GM23338 (cell line): ENCODE measurements around the gene OR10A4. TPM values are rescaled to one million over a fixed set of nuclear protein-coding genes. Genes with fewer than 3 reads are reported as not detected.
A peak's percentile ranks its signal among the peaks of the same experiment; 100 is the strongest.

Source experiments
- ATAC-seq: fragments of 200-7000 bp; cut with Tn5 transposase; 3 replicates; pipeline ENCODE4 v1.9.1; 2020
- DNase-seq: peaks from one replicate; pipeline ENCODE4 v3.0.0-alpha.2; 2015; ENCODE audit warnings: low spot score
- H2AFZ ChIP-seq: fragments of 200-600 bp; sonication (generic); 2 replicates; pipeline ENCODE4 v1.8.0; 2016; ENCODE audit warnings: antibody characterized with exemption, mild to moderate bottlenecking, moderate library complexity
- H3F3A ChIP-seq: fragments of 200-600 bp; sonication (generic); replicated peaks from 2 replicates; pipeline ENCODE4 v1.8.0; 2017; ENCODE audit warnings: antibody characterized with exemption, mixed run types, low read depth
- H3K27ac ChIP-seq: fragments of 200-600 bp; sonication (generic); 2 replicates; pipeline ENCODE4 v1.6.1; 2016; ENCODE audit warnings: low read depth
- H3K27me3 ChIP-seq: fragments of 200-600 bp; sonication (generic); 2 replicates; pipeline ENCODE4 v1.8.0; 2016; ENCODE audit warnings: mild to moderate bottlenecking, mixed run types, moderate library complexity; ENCODE audit not compliant: insufficient read depth
- H3K36me3 ChIP-seq: fragments of 200-600 bp; sonication (generic); 2 replicates; pipeline ENCODE4 v1.8.0; 2016; ENCODE audit warnings: mild to moderate bottlenecking; ENCODE audit not compliant: insufficient read depth
- H3K4me1 ChIP-seq: fragments of 200-600 bp; sonication (generic); 2 replicates; pipeline ENCODE4 v1.8.0; 2016; ENCODE audit warnings: mild to moderate bottlenecking, moderate library complexity; ENCODE audit not compliant: insufficient read depth
- H3K4me2 ChIP-seq: fragments of 200-600 bp; sonication (generic); 2 replicates; pipeline ENCODE4 v1.7.1; 2017; ENCODE audit warnings: mixed run types
- H3K4me3 ChIP-seq: fragments of 200-600 bp; sonication (generic); 2 replicates; pipeline ENCODE4 v1.6.1; 2016; ENCODE audit warnings: mixed run types
- H3K79me2 ChIP-seq: fragments of 200-600 bp; sonication (generic); replicated peaks from 2 replicates; pipeline ENCODE4 v1.8.0; 2017; ENCODE audit warnings: mild to moderate bottlenecking; ENCODE audit not compliant: insufficient read depth
- H3K9me2 ChIP-seq: fragments of 200-600 bp; sonication (generic); 2 replicates; pipeline ENCODE4 v1.8.0; 2017; ENCODE audit not compliant: insufficient read depth
- H4K20me1 ChIP-seq: fragments of 200-600 bp; sonication (generic); replicated peaks from 2 replicates; pipeline ENCODE4 v1.8.0; 2017; ENCODE audit warnings: mild to moderate bottlenecking; ENCODE audit not compliant: insufficient read depth
- H3K27ac Mint-ChIP-seq: 2 replicates; pipeline ENCODE4 v1.8.0; 2020; ENCODE audit warnings: inconsistent platforms, mild to moderate bottlenecking, moderate library complexity, mixed read lengths
- H3K27me3 Mint-ChIP-seq: 3 replicates; pipeline ENCODE4 v1.8.0; 2022; ENCODE audit warnings: low read depth, mild to moderate bottlenecking, moderate library complexity, mixed read lengths, inconsistent platforms; ENCODE audit not compliant: insufficient read depth, poor library complexity
- H3K36me3 Mint-ChIP-seq: 3 replicates; pipeline ENCODE4 v1.8.0; 2021; ENCODE audit warnings: low read depth, mild to moderate bottlenecking, inconsistent platforms, moderate library complexity, mixed read lengths
- H3K4me1 Mint-ChIP-seq: 3 replicates; pipeline ENCODE4 v1.8.0; 2020; ENCODE audit warnings: mild to moderate bottlenecking, inconsistent platforms, mixed read lengths
- H3K4me3 Mint-ChIP-seq: 3 replicates; pipeline ENCODE4 v1.8.0; 2021; ENCODE audit warnings: moderate library complexity, mild to moderate bottlenecking, inconsistent platforms, mixed read lengths
- H3K9me3 Mint-ChIP-seq: 3 replicates; pipeline ENCODE4 v1.8.0; 2020; ENCODE audit warnings: moderate library complexity, mild to moderate bottlenecking, inconsistent platforms, mixed read lengths
- EZH2 ChIP-seq: fragments of 200-600 bp; sonication (generic); IDR thresholded peaks from one replicate; pipeline ENCODE4 v1.8.0; 2017; ENCODE audit warnings: antibody characterized with exemption, mild to moderate bottlenecking, low read depth; ENCODE audit not compliant: unreplicated experiment
- EZH2phosphoT487 ChIP-seq: fragments of 200-600 bp; sonication (generic); IDR thresholded peaks from one replicate; pipeline ENCODE4 v1.8.1; 2018; ENCODE audit warnings: antibody characterized with exemption; ENCODE audit not compliant: unreplicated experiment
- JUNB ChIP-seq: IDR thresholded peaks from one replicate; pipeline ENCODE4 v1.6.1; 2016; ENCODE audit warnings: antibody characterized with exemption; ENCODE audit not compliant: unreplicated experiment
- NANOG ChIP-seq: IDR thresholded peaks from 2 replicates; pipeline ENCODE4 v1.6.1; 2016; ENCODE audit warnings: antibody characterized with exemption, borderline replicate concordance
- POLR2AphosphoS5 ChIP-seq: IDR thresholded peaks from 2 replicates; pipeline ENCODE4 v1.6.1; 2016; ENCODE audit warnings: antibody characterized with exemption, low read depth
- STAT1 ChIP-seq: IDR thresholded peaks from one replicate; pipeline ENCODE4 v1.6.1; 2016; ENCODE audit warnings: antibody characterized with exemption; ENCODE audit not compliant: unreplicated experiment
- ZNF114 ChIP-seq: fragments of 250-450 bp; sonication (Bioruptor Pico); IDR thresholded peaks from 2 replicates; pipeline ENCODE4 v1.5.0; 2020; ENCODE audit warnings: mild to moderate bottlenecking, moderate library complexity
- ZNF331 ChIP-seq: fragments of 250-450 bp; sonication (Bioruptor Pico); IDR thresholded peaks from 2 replicates; pipeline ENCODE4 v1.5.0; 2020; ENCODE audit warnings: low read depth, mild to moderate bottlenecking, moderate library complexity
- polyA plus RNA-seq: library from polyadenylated mRNA; unstranded; fragments of >200 nt; fragmentation: Nextera tagmentation; extraction: Ambion mirVana; gene quantifications from 2 replicates; pipeline ENCODE4 v1.2.1, GENCODE V29; 2016
- total RNA-seq: library from RNA; depleted of rRNA; stranded (reverse); fragments of >200 nt; shearing (Covaris generic); gene quantifications from 2 replicates; pipeline ENCODE4 v1.2.3, GENCODE V29; 2014
- TF ChIP-seq, protein P1 (sequence below), 2 experiments: fragments of 200-600 bp in 1 of 2; sonication (generic) in 1 of 2; conservative IDR thresholded peaks; 2 replicates each; pipeline versions ENCODE4 v1.5.1 to v1.6.1; 2016 to 2017; ENCODE audit warnings: antibody characterized with exemption in 2 of 2, low read depth in 2 of 2, mild to moderate bottlenecking in 2 of 2, moderate library complexity in 1 of 2
- TF ChIP-seq, protein P2 (sequence below): IDR thresholded peaks from one replicate; pipeline ENCODE4 v1.6.1; 2018; ENCODE audit warnings: antibody characterized with exemption; ENCODE audit not compliant: unreplicated experiment

Gene OR10A4
- total and polyA plus RNA-seq, 2 experiments from 2014 or later: 0.21 TPM; not detected in 1

- TF ChIP-seq NANOG: no peak
- TF ChIP-seq EZH2: no peak
- TF ChIP-seq, protein P1, sequence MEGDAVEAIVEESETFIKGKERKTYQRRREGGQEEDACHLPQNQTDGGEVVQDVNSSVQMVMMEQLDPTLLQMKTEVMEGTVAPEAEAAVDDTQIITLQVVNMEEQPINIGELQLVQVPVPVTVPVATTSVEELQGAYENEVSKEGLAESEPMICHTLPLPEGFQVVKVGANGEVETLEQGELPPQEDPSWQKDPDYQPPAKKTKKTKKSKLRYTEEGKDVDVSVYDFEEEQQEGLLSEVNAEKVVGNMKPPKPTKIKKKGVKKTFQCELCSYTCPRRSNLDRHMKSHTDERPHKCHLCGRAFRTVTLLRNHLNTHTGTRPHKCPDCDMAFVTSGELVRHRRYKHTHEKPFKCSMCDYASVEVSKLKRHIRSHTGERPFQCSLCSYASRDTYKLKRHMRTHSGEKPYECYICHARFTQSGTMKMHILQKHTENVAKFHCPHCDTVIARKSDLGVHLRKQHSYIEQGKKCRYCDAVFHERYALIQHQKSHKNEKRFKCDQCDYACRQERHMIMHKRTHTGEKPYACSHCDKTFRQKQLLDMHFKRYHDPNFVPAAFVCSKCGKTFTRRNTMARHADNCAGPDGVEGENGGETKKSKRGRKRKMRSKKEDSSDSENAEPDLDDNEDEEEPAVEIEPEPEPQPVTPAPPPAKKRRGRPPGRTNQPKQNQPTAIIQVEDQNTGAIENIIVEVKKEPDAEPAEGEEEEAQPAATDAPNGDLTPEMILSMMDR (conservative IDR thresholded peaks at IDR 0.05; ENCODE audit: low read depth in 2 of 2): no peak
- TF ChIP-seq ZNF331 (CRISPR knock-in tag): no peak
- no peak for TF ChIP-seq STAT1
- TF ChIP-seq EZH2phosphoT487: no peak
- TF ChIP-seq ZNF114 (CRISPR knock-in tag): no peak
- TF ChIP-seq POLR2AphosphoS5: no peak
Observed at GRCh38 chr11:6871278-6871677, 5.1 kb upstream of the OR10A4 start (continued).

GRCh38 chr11:6875761-6876160 lies 664 bp upstream of the OR10A4 start:
- DNase-seq (no peak), ATAC-seq (no peak)
- no peaks in the 10 kb centered on the region for H3K36me3 Mint-ChIP-seq
- Histone ChIP-seq H3K27me3 (no peaks in the 10 kb centered on the region), H3K79me2 (no peaks in the 10 kb centered on the region), H3K4me3 (no peak overlapping the region), H3K4me2 (no peak overlapping the region), H3K4me1 (no peaks in the 10 kb centered on the region), H3K9me2 (no peaks in the 10 kb centered on the region), H4K20me1 (no peaks in the 10 kb centered on the region), H3K36me3 (no peaks in the 10 kb centered on the region), H3K27ac (no peak overlapping the region), H3F3A (no peaks in the 10 kb centered on the region), H2AFZ (no peak overlapping the region)
- H3K4me3 Mint-ChIP-seq: no peak overlapping the region
- 0 out of 3 replicates have a peak, but pooled peaks cover 3% of the 10 kb centered on the region for H3K9me3 Mint-ChIP-seq
- H3K27me3 Mint-ChIP-seq: no peaks in the 10 kb centered on the region
- H3K27ac Mint-ChIP-seq: no peak overlapping the region
- TF ChIP-seq STAT1: no peak
- no peak for TF ChIP-seq NANOG
- no peak for TF ChIP-seq JUNB
- TF ChIP-seq ZNF331 (CRISPR knock-in tag): no peak
- TF ChIP-seq, protein P2, sequence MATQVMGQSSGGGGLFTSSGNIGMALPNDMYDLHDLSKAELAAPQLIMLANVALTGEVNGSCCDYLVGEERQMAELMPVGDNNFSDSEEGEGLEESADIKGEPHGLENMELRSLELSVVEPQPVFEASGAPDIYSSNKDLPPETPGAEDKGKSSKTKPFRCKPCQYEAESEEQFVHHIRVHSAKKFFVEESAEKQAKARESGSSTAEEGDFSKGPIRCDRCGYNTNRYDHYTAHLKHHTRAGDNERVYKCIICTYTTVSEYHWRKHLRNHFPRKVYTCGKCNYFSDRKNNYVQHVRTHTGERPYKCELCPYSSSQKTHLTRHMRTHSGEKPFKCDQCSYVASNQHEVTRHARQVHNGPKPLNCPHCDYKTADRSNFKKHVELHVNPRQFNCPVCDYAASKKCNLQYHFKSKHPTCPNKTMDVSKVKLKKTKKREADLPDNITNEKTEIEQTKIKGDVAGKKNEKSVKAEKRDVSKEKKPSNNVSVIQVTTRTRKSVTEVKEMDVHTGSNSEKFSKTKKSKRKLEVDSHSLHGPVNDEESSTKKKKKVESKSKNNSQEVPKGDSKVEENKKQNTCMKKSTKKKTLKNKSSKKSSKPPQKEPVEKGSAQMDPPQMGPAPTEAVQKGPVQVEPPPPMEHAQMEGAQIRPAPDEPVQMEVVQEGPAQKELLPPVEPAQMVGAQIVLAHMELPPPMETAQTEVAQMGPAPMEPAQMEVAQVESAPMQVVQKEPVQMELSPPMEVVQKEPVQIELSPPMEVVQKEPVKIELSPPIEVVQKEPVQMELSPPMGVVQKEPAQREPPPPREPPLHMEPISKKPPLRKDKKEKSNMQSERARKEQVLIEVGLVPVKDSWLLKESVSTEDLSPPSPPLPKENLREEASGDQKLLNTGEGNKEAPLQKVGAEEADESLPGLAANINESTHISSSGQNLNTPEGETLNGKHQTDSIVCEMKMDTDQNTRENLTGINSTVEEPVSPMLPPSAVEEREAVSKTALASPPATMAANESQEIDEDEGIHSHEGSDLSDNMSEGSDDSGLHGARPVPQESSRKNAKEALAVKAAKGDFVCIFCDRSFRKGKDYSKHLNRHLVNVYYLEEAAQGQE: peak; percentile 28
- no peak for TF ChIP-seq ZNF114 (CRISPR knock-in tag)
- TF ChIP-seq POLR2AphosphoS5: no peak
- H3K4me1 Mint-ChIP-seq: no peaks in the 10 kb centered on the region
